Measurements from ENCODE around the gene TSPAN13. TPM values are rescaled to one million over a fixed set of nuclear protein-coding genes. Genes with fewer than 3 reads are reported as not detected.
A peak's percentile ranks its signal among the peaks of the same experiment; 100 is the strongest.

Gene TSPAN13
- polyA plus RNA-seq, 2 of the 4 experiments (the other 2 are of a cell fraction): 9.6 to 40.7 TPM

GRCh38 chr7:16803881-16804673 lies 50.5 kb downstream of the TSPAN13 start:
- peak; percentile 37 to 67 for DNase-seq (ENCODE audit: low read depth in 1 of 2, low spot score in 1 of 2)
- Histone ChIP-seq H3K4me2 (peak overlapping the region; percentile 80), H3K9me3 (no peaks in the 10 kb centered on the region), H3K27ac (peak overlapping the region; percentile 76 to 82), H3K4me1 (peaks cover 47% of the 10 kb centered on the region), H3K4me3 (peak overlapping the region; percentile 48)
- POLR2A ChIA-PET: interaction anchor here (0.9 to 2.5 kb wide), 2 partner anchors 20 to 43 kb away, joined by 3 to 14 read pairs; no protein-coding TSS in a partner anchor
- ATAC-seq: peak; percentile 66 to 67
- peak; percentile 61 for FAIRE-seq
- WGBS (ENCODE audit: missing lambda C conversion rate): 2% methylated on average over 7 of the region's 7 CpGs
- CTCF ChIA-PET: interaction anchor here (0.8 to 6.6 kb wide), 7 partner anchors 11 to 113 kb away, joined by 3 to 46 read pairs (median 4); no protein-coding TSS in a partner anchor
- TF ChIP-seq HEYL (CRISPR knock-in tag; IDR thresholded peaks at IDR 0.05) (no peak), TFCP2L1 (CRISPR knock-in tag; IDR thresholded peaks at IDR 0.05) (0 out of 2 replicates have a peak, but pooled peaks have one; percentile 27), RAD21 (conservative IDR thresholded peaks at IDR 0.05 in 1 of 2, IDR thresholded peaks at IDR 0.05 in 1 of 2) (0 out of 5 replicates have a peak, but pooled peaks of 1 of the 2 experiments have one; percentile 18), ESRRA (IDR thresholded peaks at IDR 0.05; ENCODE audit: borderline replicate concordance, low read length) (no peak), ZFP36 (IDR thresholded peaks at IDR 0.05; ENCODE audit: borderline replicate concordance, partially characterized antibody) (no peak), HES2 (IDR thresholded peaks at IDR 0.05) (no peak), HOXB13 (CRISPR knock-in tag; IDR thresholded peaks at IDR 0.05; ENCODE audit: low read depth) (no peak), POLR2A (IDR thresholded peaks at IDR 0.05; ENCODE audit: low read length) (no peak), ATOH8 (CRISPR knock-in tag; IDR thresholded peaks at IDR 0.05; ENCODE audit: low read depth) (no peak), HOXA7 (CRISPR knock-in tag; IDR thresholded peaks at IDR 0.05) (no peak), MAFK (IDR thresholded peaks at IDR 0.05; ENCODE audit: partially characterized antibody) (peak; percentile 51), POLR2AphosphoS2 (conservative IDR thresholded peaks at IDR 0.05; ENCODE audit: low read length) (no peak), JUN (IDR thresholded peaks at IDR 0.05) (peak in 1 of 2 experiments; percentile 16; a peak in 1 of 5 replicates), RCOR1 (IDR thresholded peaks at IDR 0.05; ENCODE audit: low read depth, low read length) (no peak), JUNB (IDR thresholded peaks at IDR 0.05) (peak; percentile 46; the same call in 1 of the 2 replicates), RFX5 (IDR thresholded peaks at IDR 0.05) (no peak), NPAS2 (CRISPR knock-in tag; IDR thresholded peaks at IDR 0.05; ENCODE audit: borderline replicate concordance) (no peak), GATA3 (IDR thresholded peaks at IDR 0.05; ENCODE audit: borderline replicate concordance) (peak; percentile 86), CBX2 (IDR thresholded peaks at IDR 0.05; ENCODE audit: borderline replicate concordance, low read depth) (no peak), MAZ (IDR thresholded peaks at IDR 0.05; ENCODE audit: borderline replicate concordance, low read depth, low read length) (no peak), SMC3 (IDR thresholded peaks at IDR 0.05) (no peak), EHF (CRISPR knock-in tag; IDR thresholded peaks at IDR 0.05) (no peak), KDM1A (IDR thresholded peaks at IDR 0.05; ENCODE audit: low read depth) (no peak), BHLHE40 (IDR thresholded peaks at IDR 0.05; ENCODE audit: low read depth, low read length) (no peak), FOXS1 (CRISPR knock-in tag; IDR thresholded peaks at IDR 0.05) (no peak), SREBF2 (IDR thresholded peaks at IDR 0.05) (no peak), NFE2L2 (conservative IDR thresholded peaks at IDR 0.05; ENCODE audit: low read length) (no peak), FOSL2 (IDR thresholded peaks at IDR 0.05) (peak; percentile 25; the same call in 1 of the 2 replicates), FOSL2 (CRISPR knock-in tag; IDR thresholded peaks at IDR 0.05) (peak; percentile 76), FOSB (CRISPR knock-in tag; IDR thresholded peaks at IDR 0.05) (no peak; the same call in 1 of the 2 replicates), CBX8 (IDR thresholded peaks at IDR 0.05) (no peak), ZC3H11A (IDR thresholded peaks at IDR 0.05) (no peak)
- TF ChIP-seq, protein P1, sequence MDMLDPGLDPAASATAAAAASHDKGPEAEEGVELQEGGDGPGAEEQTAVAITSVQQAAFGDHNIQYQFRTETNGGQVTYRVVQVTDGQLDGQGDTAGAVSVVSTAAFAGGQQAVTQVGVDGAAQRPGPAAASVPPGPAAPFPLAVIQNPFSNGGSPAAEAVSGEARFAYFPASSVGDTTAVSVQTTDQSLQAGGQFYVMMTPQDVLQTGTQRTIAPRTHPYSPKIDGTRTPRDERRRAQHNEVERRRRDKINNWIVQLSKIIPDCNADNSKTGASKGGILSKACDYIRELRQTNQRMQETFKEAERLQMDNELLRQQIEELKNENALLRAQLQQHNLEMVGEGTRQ (IDR thresholded peaks at IDR 0.05): no peak
- TF ChIP-seq, protein P2, sequence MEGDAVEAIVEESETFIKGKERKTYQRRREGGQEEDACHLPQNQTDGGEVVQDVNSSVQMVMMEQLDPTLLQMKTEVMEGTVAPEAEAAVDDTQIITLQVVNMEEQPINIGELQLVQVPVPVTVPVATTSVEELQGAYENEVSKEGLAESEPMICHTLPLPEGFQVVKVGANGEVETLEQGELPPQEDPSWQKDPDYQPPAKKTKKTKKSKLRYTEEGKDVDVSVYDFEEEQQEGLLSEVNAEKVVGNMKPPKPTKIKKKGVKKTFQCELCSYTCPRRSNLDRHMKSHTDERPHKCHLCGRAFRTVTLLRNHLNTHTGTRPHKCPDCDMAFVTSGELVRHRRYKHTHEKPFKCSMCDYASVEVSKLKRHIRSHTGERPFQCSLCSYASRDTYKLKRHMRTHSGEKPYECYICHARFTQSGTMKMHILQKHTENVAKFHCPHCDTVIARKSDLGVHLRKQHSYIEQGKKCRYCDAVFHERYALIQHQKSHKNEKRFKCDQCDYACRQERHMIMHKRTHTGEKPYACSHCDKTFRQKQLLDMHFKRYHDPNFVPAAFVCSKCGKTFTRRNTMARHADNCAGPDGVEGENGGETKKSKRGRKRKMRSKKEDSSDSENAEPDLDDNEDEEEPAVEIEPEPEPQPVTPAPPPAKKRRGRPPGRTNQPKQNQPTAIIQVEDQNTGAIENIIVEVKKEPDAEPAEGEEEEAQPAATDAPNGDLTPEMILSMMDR (IDR thresholded peaks at IDR 0.05): no peak
- TF ChIP-seq, protein P3, sequence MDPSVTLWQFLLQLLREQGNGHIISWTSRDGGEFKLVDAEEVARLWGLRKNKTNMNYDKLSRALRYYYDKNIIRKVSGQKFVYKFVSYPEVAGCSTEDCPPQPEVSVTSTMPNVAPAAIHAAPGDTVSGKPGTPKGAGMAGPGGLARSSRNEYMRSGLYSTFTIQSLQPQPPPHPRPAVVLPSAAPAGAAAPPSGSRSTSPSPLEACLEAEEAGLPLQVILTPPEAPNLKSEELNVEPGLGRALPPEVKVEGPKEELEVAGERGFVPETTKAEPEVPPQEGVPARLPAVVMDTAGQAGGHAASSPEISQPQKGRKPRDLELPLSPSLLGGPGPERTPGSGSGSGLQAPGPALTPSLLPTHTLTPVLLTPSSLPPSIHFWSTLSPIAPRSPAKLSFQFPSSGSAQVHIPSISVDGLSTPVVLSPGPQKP (IDR thresholded peaks at IDR 0.05; ENCODE audit: low read depth, low read length): no peak
- TF ChIP-seq, protein P4, sequence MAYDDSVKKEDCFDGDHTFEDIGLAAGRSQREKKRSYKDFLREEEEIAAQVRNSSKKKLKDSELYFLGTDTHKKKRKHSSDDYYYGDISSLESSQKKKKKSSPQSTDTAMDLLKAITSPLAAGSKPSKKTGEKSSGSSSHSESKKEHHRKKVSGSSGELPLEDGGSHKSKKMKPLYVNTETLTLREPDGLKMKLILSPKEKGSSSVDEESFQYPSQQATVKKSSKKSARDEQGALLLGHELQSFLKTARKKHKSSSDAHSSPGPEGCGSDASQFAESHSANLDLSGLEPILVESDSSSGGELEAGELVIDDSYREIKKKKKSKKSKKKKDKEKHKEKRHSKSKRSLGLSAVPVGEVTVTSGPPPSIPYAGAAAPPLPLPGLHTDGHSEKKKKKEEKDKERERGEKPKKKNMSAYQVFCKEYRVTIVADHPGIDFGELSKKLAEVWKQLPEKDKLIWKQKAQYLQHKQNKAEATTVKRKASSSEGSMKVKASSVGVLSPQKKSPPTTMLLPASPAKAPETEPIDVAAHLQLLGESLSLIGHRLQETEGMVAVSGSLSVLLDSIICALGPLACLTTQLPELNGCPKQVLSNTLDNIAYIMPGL (CRISPR knock-in tag; IDR thresholded peaks at IDR 0.05; ENCODE audit: borderline replicate concordance): no peak

Data from A549 (cell line).